Ishikawa (cell line): ENCODE data around the gene SDHAF2.

ENCODE experiments used
- TAF1 ChIP-seq: IDR thresholded peaks from 2 replicates; pipeline ENCODE4 v1.6.1; 2012; ENCODE audit warnings: low read depth, mild to moderate bottlenecking
- TF ChIP-seq, protein P1 (sequence below): IDR thresholded peaks from 2 replicates; pipeline ENCODE4 v1.6.1; 2012

DNA sequence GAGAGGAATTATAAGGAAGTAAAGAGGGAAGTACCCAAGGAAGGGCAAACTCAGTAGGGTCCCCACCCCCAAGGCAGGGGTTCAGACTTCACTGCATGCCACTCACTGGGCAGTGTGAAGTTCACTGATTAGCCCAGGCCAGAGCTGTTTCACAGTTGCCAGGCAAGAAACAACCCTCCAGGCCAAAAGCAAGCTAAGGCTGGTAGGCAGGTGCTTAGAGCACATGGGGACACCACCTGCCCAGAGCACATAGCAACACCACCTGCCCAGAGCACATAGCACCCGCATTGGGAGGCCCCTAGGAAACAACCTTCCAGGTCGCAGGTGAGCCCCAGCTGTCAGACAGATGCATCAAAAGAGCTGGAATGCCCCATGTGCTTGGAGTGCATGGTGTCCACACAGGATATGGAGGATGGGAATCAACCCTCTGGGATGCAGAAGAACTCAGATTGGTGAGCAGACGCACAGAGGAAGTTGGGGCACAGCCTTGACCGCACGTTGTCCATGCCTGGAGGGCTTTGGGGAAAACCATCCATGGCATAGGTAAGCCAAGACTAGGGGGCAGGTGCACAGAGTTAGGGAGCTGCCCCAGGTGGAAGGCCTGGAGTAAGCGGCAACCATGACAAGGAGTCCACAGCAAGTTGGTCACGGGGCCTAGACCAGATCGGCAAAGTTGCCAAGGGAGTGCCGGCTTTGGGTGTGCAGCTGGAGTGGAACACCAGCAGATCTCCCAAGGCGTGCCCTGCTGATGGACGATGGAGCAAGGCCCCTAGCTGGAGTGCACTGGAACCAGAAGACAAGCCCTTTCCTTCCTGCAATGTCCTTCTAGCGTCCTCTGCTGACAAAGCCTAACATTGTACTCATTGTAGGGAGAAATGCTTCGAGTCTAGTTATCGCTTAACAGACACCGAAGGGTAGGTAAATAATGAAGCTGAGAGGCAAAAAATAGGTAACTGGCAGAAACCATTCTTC lies 45.4 kb upstream of the SDHAF2 start:
- no peak for TF ChIP-seq TAF1
- TF ChIP-seq, protein P1, sequence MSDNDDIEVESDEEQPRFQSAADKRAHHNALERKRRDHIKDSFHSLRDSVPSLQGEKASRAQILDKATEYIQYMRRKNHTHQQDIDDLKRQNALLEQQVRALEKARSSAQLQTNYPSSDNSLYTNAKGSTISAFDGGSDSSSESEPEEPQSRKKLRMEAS: no peak
